ENCODE measurements around the gene RREB1.

RREB1 gene

GRCh38 chr6:7080311-7080710 lies 27.4 kb upstream of the RREB1 start:
- Mint-ChIP-seq H3K4me3 (no peak overlapping the region), H3K9me3 (peaks cover 9% of the 10 kb centered on the region), H3K4me1 (ENCODE audit: low read depth) (peaks cover 6% of the 10 kb centered on the region), H3K27ac (no peak overlapping the region), H3K36me3 (ENCODE audit: low read depth) (peaks cover 26% of the 10 kb centered on the region), H3K27me3 (no peaks in the 10 kb centered on the region)
- intact Hi-C loops (cut with micrococcal nuclease) = no loop called here

- Mint-ChIP-seq H3K4me1 (ENCODE audit: low read depth) (peaks cover 32% of the 10 kb centered on the region), H3K27ac (peak overlapping the region; percentile 81), H3K4me3 (no peak overlapping the region), H3K36me3 (ENCODE audit: low read depth) (peaks cover 23% of the 10 kb centered on the region), H3K27me3 (no peaks in the 10 kb centered on the region), H3K9me3 (no peaks in the 10 kb centered on the region)
- intact Hi-C loops (cut with micrococcal nuclease) = no loop called here
Measured at GRCh38 chr6:7085911-7086310, 21.9 kb upstream of the RREB1 start.

- Mint-ChIP-seq H3K27me3 (no peaks in the 10 kb centered on the region), H3K36me3 (ENCODE audit: low read depth) (peaks cover 23% of the 10 kb centered on the region), H3K27ac (peak overlapping the region; percentile 81), H3K9me3 (no peaks in the 10 kb centered on the region), H3K4me3 (peak overlapping the region; percentile 59), H3K4me1 (ENCODE audit: low read depth) (peaks cover 32% of the 10 kb centered on the region)
- intact Hi-C loops (cut with micrococcal nuclease) = no loop called here
Measured at GRCh38 chr6:7086488-7086887, 21.3 kb upstream of the RREB1 start.

GRCh38 chr6:7087066-7087465 lies 20.7 kb upstream of the RREB1 start:
- H3K27ac Mint-ChIP-seq = peak overlapping the region; percentile 81
- intact Hi-C loops (cut with micrococcal nuclease) = no loop called here

GRCh38 chr6:7087491-7087979 lies 20.2 kb upstream of the RREB1 start:
- H3K27ac Mint-ChIP-seq = no peak overlapping the region
- peaks cover 32% of the 10 kb centered on the region for H3K4me1 Mint-ChIP-seq (ENCODE audit: low read depth)
- intact Hi-C loops (cut with micrococcal nuclease) = no loop called here

More at GRCh38 chr6:7087066-7087465, 20.7 kb upstream of the RREB1 start:
- peaks cover 32% of the 10 kb centered on the region for H3K4me1 Mint-ChIP-seq (ENCODE audit: low read depth)
- peaks cover 23% of the 10 kb centered on the region for H3K36me3 Mint-ChIP-seq (ENCODE audit: low read depth)
- H3K27me3 Mint-ChIP-seq = no peaks in the 10 kb centered on the region
- no peaks in the 10 kb centered on the region for H3K9me3 Mint-ChIP-seq
- H3K4me3 Mint-ChIP-seq = peak overlapping the region; percentile 59

GRCh38 chr6:7088076-7088742 lies 19.6 kb upstream of the RREB1 start:
- Mint-ChIP-seq H3K36me3 (ENCODE audit: low read depth) (peaks cover 23% of the 10 kb centered on the region), H3K4me1 (ENCODE audit: low read depth) (peaks cover 32% of the 10 kb centered on the region), H3K4me3 (no peak overlapping the region), H3K27me3 (no peaks in the 10 kb centered on the region), H3K27ac (no peak overlapping the region), H3K9me3 (no peaks in the 10 kb centered on the region)
- intact Hi-C loops (cut with micrococcal nuclease) = no loop called here

More at GRCh38 chr6:7087491-7087979, 20.2 kb upstream of the RREB1 start:
- Mint-ChIP-seq H3K9me3 (no peaks in the 10 kb centered on the region), H3K4me3 (no peak overlapping the region), H3K27me3 (no peaks in the 10 kb centered on the region), H3K36me3 (ENCODE audit: low read depth) (peaks cover 23% of the 10 kb centered on the region)

DNA sequence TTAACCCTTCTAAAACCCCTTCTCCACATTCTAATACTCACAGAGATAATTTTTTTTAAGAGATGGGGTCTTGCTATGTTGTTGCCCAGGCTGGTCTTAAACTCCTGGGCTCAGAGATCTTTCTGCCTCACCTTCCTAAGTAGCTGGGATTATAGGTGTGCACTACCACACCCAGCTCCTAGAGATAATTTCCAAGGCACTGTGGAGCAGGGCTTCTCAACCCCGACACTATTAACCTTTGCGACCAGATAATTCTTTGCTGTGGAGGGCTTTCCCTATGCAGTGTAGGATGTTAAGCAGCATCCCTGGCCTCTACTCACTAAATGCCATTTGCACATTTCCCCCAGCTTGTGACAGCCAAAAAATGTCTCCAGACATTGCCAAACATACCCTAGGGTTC lies 8.8 kb upstream of the RREB1 start:
- Mint-ChIP-seq H3K27ac (no peak overlapping the region), H3K9me3 (no peaks in the 10 kb centered on the region), H3K4me3 (no peak overlapping the region), H3K36me3 (ENCODE audit: low read depth) (peaks cover 40% of the 10 kb centered on the region), H3K27me3 (peaks cover 2% of the 10 kb centered on the region), H3K4me1 (ENCODE audit: low read depth) (peaks cover 36% of the 10 kb centered on the region)
- intact Hi-C loops (cut with micrococcal nuclease) = no loop called here

GRCh38 chr6:7100072-7100752 lies 7.5 kb upstream of the RREB1 start:
- H3K27me3 Mint-ChIP-seq = peaks cover 2% of the 10 kb centered on the region
- H3K36me3 Mint-ChIP-seq (ENCODE audit: low read depth) = peaks cover 41% of the 10 kb centered on the region
- intact Hi-C loops (cut with micrococcal nuclease) = loop anchor here (10.0 kb wide), 1 partner anchor 425 kb away; no protein-coding TSS in a partner anchor
- H3K4me1 Mint-ChIP-seq (ENCODE audit: low read depth) = peaks cover 36% of the 10 kb centered on the region
- no peak overlapping the region for H3K27ac Mint-ChIP-seq
- H3K9me3 Mint-ChIP-seq = no peaks in the 10 kb centered on the region
- no peak overlapping the region for H3K4me3 Mint-ChIP-seq

- H3K4me1 Mint-ChIP-seq (ENCODE audit: low read depth) = peaks cover 36% of the 10 kb centered on the region
- peaks cover 2% of the 10 kb centered on the region for H3K27me3 Mint-ChIP-seq
- intact Hi-C loops (cut with micrococcal nuclease) = loop anchor here (10.0 kb wide), 1 partner anchor 426 kb away; no protein-coding TSS in a partner anchor
- no peak overlapping the region for H3K4me3 Mint-ChIP-seq
- peaks cover 41% of the 10 kb centered on the region for H3K36me3 Mint-ChIP-seq (ENCODE audit: low read depth)
- H3K9me3 Mint-ChIP-seq = no peaks in the 10 kb centered on the region
- no peak overlapping the region for H3K27ac Mint-ChIP-seq
Measured at GRCh38 chr6:7100753-7101081, 7.0 kb upstream of the RREB1 start.

DNA sequence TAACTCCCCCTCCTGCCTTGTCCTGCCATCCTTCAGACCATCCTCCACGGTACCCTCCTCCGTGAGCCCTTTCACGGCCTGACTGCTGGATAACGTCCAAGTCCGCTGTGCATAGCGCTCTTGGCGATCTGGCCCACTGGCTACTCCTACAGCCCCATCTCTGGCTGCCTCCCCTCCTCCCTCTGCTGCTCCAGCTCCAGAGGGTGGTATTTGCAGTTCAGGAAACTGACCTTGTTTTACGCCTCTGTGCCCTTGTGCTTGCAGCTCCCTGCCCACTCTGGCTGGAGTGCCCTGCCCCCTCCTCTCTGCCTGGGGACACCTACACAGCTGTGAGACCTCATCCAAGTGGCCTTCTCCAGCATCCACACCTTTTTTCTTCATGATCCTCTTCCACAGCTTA lies 6.5 kb upstream of the RREB1 start:
- Mint-ChIP-seq H3K36me3 (ENCODE audit: low read depth) (peaks cover 41% of the 10 kb centered on the region), H3K4me3 (no peak overlapping the region), H3K4me1 (ENCODE audit: low read depth) (peaks cover 40% of the 10 kb centered on the region), H3K27me3 (peaks cover 2% of the 10 kb centered on the region), H3K9me3 (no peaks in the 10 kb centered on the region), H3K27ac (no peak overlapping the region)
- intact Hi-C loops (cut with micrococcal nuclease) = loop anchor here (10.0 kb wide), 1 partner anchor 426 kb away; no protein-coding TSS in a partner anchor

DNA sequence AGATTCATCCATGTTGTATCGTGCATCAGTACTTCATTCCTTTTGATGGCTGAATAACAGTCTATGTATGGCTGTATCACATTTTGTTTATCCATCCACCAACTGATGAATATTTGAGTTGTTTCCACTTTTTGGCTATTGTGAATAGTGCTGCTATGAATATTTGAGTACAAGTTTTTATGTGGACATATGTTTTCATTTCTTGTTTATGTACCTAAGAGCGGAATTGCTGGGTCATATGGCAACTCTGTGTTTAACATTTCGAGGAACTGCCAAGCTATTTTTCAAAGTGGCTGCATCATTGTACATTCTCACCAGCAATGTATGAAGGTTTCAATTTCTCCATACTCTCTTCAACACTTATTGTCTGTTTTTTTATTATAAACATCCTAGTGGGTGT lies 3.0 kb upstream of the RREB1 start:
- H3K27ac Mint-ChIP-seq = no peak overlapping the region
- no peak overlapping the region for H3K4me3 Mint-ChIP-seq
- intact Hi-C loops (cut with micrococcal nuclease) = loop anchor here (5.0 to 10.0 kb wide), 3 partner anchors 138 to 430 kb away; no protein-coding TSS in a partner anchor
- H3K36me3 Mint-ChIP-seq (ENCODE audit: low read depth) = peaks cover 44% of the 10 kb centered on the region
- peaks cover 33% of the 10 kb centered on the region for H3K4me1 Mint-ChIP-seq (ENCODE audit: low read depth)
- peaks cover 2% of the 10 kb centered on the region for H3K27me3 Mint-ChIP-seq
- H3K9me3 Mint-ChIP-seq = no peaks in the 10 kb centered on the region

DNA sequence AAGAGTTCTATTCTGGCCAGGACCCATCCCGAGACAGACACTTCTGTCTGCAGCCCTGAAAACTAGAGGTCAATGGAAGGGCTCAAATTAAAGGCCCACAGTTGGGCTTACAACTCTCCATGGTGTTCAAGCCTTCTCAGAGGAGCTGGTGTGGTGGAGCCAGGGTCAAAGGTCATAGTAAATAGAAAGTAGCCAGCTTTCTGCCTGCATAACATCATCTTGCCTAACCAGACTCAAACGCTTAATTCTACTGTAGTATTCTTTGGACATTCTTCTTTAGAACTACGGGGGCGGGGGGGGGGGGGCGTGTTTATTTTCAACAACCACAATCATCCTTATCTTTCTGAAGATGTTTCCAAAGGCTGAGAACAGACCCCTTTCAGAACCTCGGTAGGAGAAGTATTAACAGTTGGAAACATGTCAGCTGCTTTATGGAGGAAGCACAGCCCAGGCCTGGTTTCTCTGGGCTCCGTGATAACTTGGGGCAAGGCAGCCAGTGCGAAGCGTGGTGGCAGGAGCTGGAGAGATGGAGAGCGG lies 1.5 kb upstream of the RREB1 start:
- H3K27me3 Mint-ChIP-seq = peaks cover 2% of the 10 kb centered on the region
- H3K4me3 Mint-ChIP-seq = peak overlapping the region; percentile 98
- intact Hi-C loops (cut with micrococcal nuclease) = loop anchor here (5.0 to 10.0 kb wide), 3 partner anchors 136 to 431 kb away; no protein-coding TSS in a partner anchor
- H3K36me3 Mint-ChIP-seq (ENCODE audit: low read depth) = peaks cover 35% of the 10 kb centered on the region
- peaks cover 31% of the 10 kb centered on the region for H3K4me1 Mint-ChIP-seq (ENCODE audit: low read depth)
- peak overlapping the region; percentile 99 for H3K27ac Mint-ChIP-seq
- no peaks in the 10 kb centered on the region for H3K9me3 Mint-ChIP-seq

GRCh38 chr6:7106752-7107577 lies 796 bp upstream of the RREB1 start:
- Mint-ChIP-seq H3K36me3 (ENCODE audit: low read depth) (peaks cover 28% of the 10 kb centered on the region), H3K9me3 (no peaks in the 10 kb centered on the region)

More at GRCh38 chr6:7106752-7107577, 796 bp upstream of the RREB1 start:
- Mint-ChIP-seq H3K27ac (peak overlapping the region; percentile 99), H3K4me3 (peak overlapping the region; percentile 98), H3K4me1 (ENCODE audit: low read depth) (peaks cover 29% of the 10 kb centered on the region), H3K27me3 (no peaks in the 10 kb centered on the region)
- intact Hi-C loops (cut with micrococcal nuclease) = loop anchor here (5.0 to 10.0 kb wide), 3 partner anchors 135 to 432 kb away; no protein-coding TSS in a partner anchor
